ENCODE measurements around the gene CDK10.

DNA sequence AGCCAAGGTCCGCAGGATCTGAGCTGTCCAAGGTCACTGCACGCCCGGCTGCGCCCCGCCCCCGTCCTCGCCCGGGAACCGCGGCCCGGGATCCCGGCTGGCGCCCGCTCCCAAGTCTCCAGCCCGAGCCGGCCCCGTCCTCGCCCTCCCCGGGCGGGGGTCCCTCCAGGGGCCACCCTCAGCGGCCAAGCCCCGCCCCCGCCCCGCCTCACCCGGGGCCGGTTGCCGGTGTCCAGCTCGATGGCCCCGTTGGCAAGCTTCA is 34.0 kb downstream of the CDK10 start:
- TF ChIP-seq, protein P1, sequence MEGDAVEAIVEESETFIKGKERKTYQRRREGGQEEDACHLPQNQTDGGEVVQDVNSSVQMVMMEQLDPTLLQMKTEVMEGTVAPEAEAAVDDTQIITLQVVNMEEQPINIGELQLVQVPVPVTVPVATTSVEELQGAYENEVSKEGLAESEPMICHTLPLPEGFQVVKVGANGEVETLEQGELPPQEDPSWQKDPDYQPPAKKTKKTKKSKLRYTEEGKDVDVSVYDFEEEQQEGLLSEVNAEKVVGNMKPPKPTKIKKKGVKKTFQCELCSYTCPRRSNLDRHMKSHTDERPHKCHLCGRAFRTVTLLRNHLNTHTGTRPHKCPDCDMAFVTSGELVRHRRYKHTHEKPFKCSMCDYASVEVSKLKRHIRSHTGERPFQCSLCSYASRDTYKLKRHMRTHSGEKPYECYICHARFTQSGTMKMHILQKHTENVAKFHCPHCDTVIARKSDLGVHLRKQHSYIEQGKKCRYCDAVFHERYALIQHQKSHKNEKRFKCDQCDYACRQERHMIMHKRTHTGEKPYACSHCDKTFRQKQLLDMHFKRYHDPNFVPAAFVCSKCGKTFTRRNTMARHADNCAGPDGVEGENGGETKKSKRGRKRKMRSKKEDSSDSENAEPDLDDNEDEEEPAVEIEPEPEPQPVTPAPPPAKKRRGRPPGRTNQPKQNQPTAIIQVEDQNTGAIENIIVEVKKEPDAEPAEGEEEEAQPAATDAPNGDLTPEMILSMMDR (IDR thresholded peaks at IDR 0.05 in 2 of 3, conservative IDR thresholded peaks at IDR 0.05 in 1 of 3; ENCODE audit: control insufficient read depth in 2 of 3, extremely low read depth in 1 of 3, insufficient read depth in 1 of 3, low read depth in 3 of 3, low read length in 3 of 3): no peak
- TF ChIP-seq, protein P2, sequence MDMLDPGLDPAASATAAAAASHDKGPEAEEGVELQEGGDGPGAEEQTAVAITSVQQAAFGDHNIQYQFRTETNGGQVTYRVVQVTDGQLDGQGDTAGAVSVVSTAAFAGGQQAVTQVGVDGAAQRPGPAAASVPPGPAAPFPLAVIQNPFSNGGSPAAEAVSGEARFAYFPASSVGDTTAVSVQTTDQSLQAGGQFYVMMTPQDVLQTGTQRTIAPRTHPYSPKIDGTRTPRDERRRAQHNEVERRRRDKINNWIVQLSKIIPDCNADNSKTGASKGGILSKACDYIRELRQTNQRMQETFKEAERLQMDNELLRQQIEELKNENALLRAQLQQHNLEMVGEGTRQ (IDR thresholded peaks at IDR 0.05; ENCODE audit: borderline replicate concordance, low read depth, low read length): no peak
- TF ChIP-seq ETV6 (conservative IDR thresholded peaks at IDR 0.05 in 1 of 2, IDR thresholded peaks at IDR 0.05 in 1 of 2; ENCODE audit: borderline replicate concordance in 1 of 2, low read depth in 1 of 2): no peak
- TF ChIP-seq CHD4 (IDR thresholded peaks at IDR 0.05): no peak
- TF ChIP-seq, protein P3, sequence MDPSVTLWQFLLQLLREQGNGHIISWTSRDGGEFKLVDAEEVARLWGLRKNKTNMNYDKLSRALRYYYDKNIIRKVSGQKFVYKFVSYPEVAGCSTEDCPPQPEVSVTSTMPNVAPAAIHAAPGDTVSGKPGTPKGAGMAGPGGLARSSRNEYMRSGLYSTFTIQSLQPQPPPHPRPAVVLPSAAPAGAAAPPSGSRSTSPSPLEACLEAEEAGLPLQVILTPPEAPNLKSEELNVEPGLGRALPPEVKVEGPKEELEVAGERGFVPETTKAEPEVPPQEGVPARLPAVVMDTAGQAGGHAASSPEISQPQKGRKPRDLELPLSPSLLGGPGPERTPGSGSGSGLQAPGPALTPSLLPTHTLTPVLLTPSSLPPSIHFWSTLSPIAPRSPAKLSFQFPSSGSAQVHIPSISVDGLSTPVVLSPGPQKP (IDR thresholded peaks at IDR 0.05; ENCODE audit: low read depth, low read length): no peak
